ENCODE data around the gene TRIM37.

Gene TRIM37

GRCh38 chr17:59047616-59048015 lies 59.1 kb downstream of the TRIM37 start:
- no peak overlapping the region for H3K4me3 ChIP-seq (ENCODE audit: low read depth in 1 of 2, low read length in 2 of 2)
- no peaks in the 10 kb centered on the region for H3K9me3 ChIP-seq (ENCODE audit: control insufficient read depth in 1 of 2, low read length in 2 of 2)
- H3K27ac ChIP-seq (ENCODE audit: low read depth, low read length) = no peak overlapping the region
- no peaks in the 10 kb centered on the region for H3K27me3 ChIP-seq (ENCODE audit: control insufficient read depth in 1 of 2, insufficient read depth in 2 of 2, low read length in 2 of 2)
- H3K4me1 ChIP-seq (ENCODE audit: control insufficient read depth in 1 of 2, insufficient read depth in 2 of 2, low read length in 2 of 2) = no peaks in the 10 kb centered on the region
- H3K36me3 ChIP-seq (ENCODE audit: control insufficient read depth in 1 of 2, insufficient read depth in 2 of 2, low read length in 2 of 2) = peaks cover 13 to 25% of the 10 kb centered on the region in 2 donors
- no peak overlapping the region for H3K9ac ChIP-seq (ENCODE audit: low read depth in 1 of 2, low read length in 2 of 2)

GRCh38 chr17:59046192-59046591 lies 60.5 kb downstream of the TRIM37 start:
- Histone ChIP-seq H3K36me3 (ENCODE audit: control insufficient read depth in 1 of 2, insufficient read depth in 2 of 2, low read length in 2 of 2) (peaks cover 13 to 30% of the 10 kb centered on the region in 2 donors), H3K27ac (ENCODE audit: low read depth, low read length) (no peak overlapping the region), H3K4me3 (ENCODE audit: low read depth in 1 of 2, low read length in 2 of 2) (no peak overlapping the region), H3K27me3 (ENCODE audit: control insufficient read depth in 1 of 2, insufficient read depth in 2 of 2, low read length in 2 of 2) (no peaks in the 10 kb centered on the region), H3K9me3 (ENCODE audit: control insufficient read depth in 1 of 2, low read length in 2 of 2) (no peaks in the 10 kb centered on the region), H3K9ac (ENCODE audit: low read depth in 1 of 2, low read length in 2 of 2) (no peak overlapping the region), H3K4me1 (ENCODE audit: control insufficient read depth in 1 of 2, insufficient read depth in 2 of 2, low read length in 2 of 2) (no peaks in the 10 kb centered on the region)

GRCh38 chr17:59038734-59039133 lies 67.9 kb downstream of the TRIM37 start:
- no peaks in the 10 kb centered on the region for H3K27me3 ChIP-seq (ENCODE audit: control insufficient read depth in 1 of 2, insufficient read depth in 2 of 2, low read length in 2 of 2)
- H3K9ac ChIP-seq (ENCODE audit: low read depth in 1 of 2, low read length in 2 of 2) = no peak overlapping the region
- H3K4me1 ChIP-seq (ENCODE audit: control insufficient read depth in 1 of 2, insufficient read depth in 2 of 2, low read length in 2 of 2) = no peaks in the 10 kb centered on the region
- H3K4me3 ChIP-seq (ENCODE audit: low read depth in 1 of 2, low read length in 2 of 2) = no peak overlapping the region
- no peak overlapping the region for H3K27ac ChIP-seq (ENCODE audit: low read depth, low read length)
- H3K36me3 ChIP-seq (ENCODE audit: control insufficient read depth in 1 of 2, insufficient read depth in 2 of 2, low read length in 2 of 2) = peaks cover 19 to 35% of the 10 kb centered on the region in 2 donors
- H3K9me3 ChIP-seq (ENCODE audit: control insufficient read depth in 1 of 2, low read length in 2 of 2) = no peaks in the 10 kb centered on the region

GRCh38 chr17:59037960-59038359 lies 68.7 kb downstream of the TRIM37 start:
- Histone ChIP-seq H3K27me3 (ENCODE audit: control insufficient read depth in 1 of 2, insufficient read depth in 2 of 2, low read length in 2 of 2) (no peaks in the 10 kb centered on the region), H3K9me3 (ENCODE audit: control insufficient read depth in 1 of 2, low read length in 2 of 2) (no peaks in the 10 kb centered on the region), H3K9ac (ENCODE audit: low read depth in 1 of 2, low read length in 2 of 2) (no peak overlapping the region), H3K4me3 (ENCODE audit: low read depth in 1 of 2, low read length in 2 of 2) (no peak overlapping the region), H3K36me3 (ENCODE audit: control insufficient read depth in 1 of 2, insufficient read depth in 2 of 2, low read length in 2 of 2) (peaks cover 11 to 30% of the 10 kb centered on the region in 2 donors), H3K4me1 (ENCODE audit: control insufficient read depth in 1 of 2, insufficient read depth in 2 of 2, low read length in 2 of 2) (no peaks in the 10 kb centered on the region), H3K27ac (ENCODE audit: low read depth, low read length) (no peak overlapping the region)

GRCh38 chr17:59030811-59031210 lies 75.9 kb downstream of the TRIM37 start:
- no peak overlapping the region for H3K27ac ChIP-seq (ENCODE audit: low read depth, low read length)
- no peaks in the 10 kb centered on the region for H3K4me1 ChIP-seq (ENCODE audit: control insufficient read depth in 1 of 2, insufficient read depth in 2 of 2, low read length in 2 of 2)
- H3K36me3 ChIP-seq (ENCODE audit: control insufficient read depth in 1 of 2, insufficient read depth in 2 of 2, low read length in 2 of 2) = peaks cover 5% of the 10 kb centered on the region in 2 donors
- H3K9ac ChIP-seq (ENCODE audit: low read depth in 1 of 2, low read length in 2 of 2) = no peak overlapping the region
- H3K9me3 ChIP-seq (ENCODE audit: control insufficient read depth in 1 of 2, low read length in 2 of 2) = no peaks in the 10 kb centered on the region
- H3K4me3 ChIP-seq (ENCODE audit: low read depth in 1 of 2, low read length in 2 of 2) = no peak overlapping the region
- H3K27me3 ChIP-seq (ENCODE audit: control insufficient read depth in 1 of 2, insufficient read depth in 2 of 2, low read length in 2 of 2) = no peaks in the 10 kb centered on the region

- Histone ChIP-seq H3K4me3 (ENCODE audit: low read depth in 1 of 2, low read length in 2 of 2) (no peak overlapping the region), H3K27me3 (ENCODE audit: control insufficient read depth in 1 of 2, insufficient read depth in 2 of 2, low read length in 2 of 2) (no peaks in the 10 kb centered on the region), H3K27ac (ENCODE audit: low read depth, low read length) (no peak overlapping the region), H3K9ac (ENCODE audit: low read depth in 1 of 2, low read length in 2 of 2) (no peak overlapping the region), H3K4me1 (ENCODE audit: control insufficient read depth in 1 of 2, insufficient read depth in 2 of 2, low read length in 2 of 2) (no peaks in the 10 kb centered on the region), H3K36me3 (ENCODE audit: control insufficient read depth in 1 of 2, insufficient read depth in 2 of 2, low read length in 2 of 2) (peaks cover 3 to 5% of the 10 kb centered on the region in 2 donors), H3K9me3 (ENCODE audit: control insufficient read depth in 1 of 2, low read length in 2 of 2) (no peaks in the 10 kb centered on the region)
Observed at GRCh38 chr17:59028328-59028727, 78.4 kb downstream of the TRIM37 start.

DNA sequence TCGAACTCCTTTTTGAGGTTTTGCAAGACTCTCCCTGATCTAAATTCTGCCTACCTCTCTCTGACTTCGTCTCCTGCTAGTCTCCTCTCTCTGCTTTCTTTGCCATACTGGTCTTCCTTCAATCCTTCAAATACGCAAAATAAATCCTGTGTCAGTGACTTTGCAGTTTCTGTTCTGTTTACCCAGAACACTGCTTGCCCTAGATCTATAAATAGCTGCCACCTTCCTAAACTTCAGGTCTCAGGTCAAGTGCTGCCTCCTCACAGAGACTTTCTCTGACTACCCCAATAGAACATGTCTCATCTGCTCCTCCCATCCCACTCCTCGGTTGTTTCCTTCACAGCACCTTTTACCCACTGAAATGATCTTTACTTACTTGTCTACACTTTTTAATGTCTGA lies 78.9 kb downstream of the TRIM37 start:
- Histone ChIP-seq H3K27ac (ENCODE audit: low read depth, low read length) (no peak overlapping the region), H3K4me1 (ENCODE audit: control insufficient read depth in 1 of 2, insufficient read depth in 2 of 2, low read length in 2 of 2) (no peaks in the 10 kb centered on the region), H3K36me3 (ENCODE audit: control insufficient read depth in 1 of 2, insufficient read depth in 2 of 2, low read length in 2 of 2) (peaks cover 3 to 5% of the 10 kb centered on the region in 2 donors)

DNA sequence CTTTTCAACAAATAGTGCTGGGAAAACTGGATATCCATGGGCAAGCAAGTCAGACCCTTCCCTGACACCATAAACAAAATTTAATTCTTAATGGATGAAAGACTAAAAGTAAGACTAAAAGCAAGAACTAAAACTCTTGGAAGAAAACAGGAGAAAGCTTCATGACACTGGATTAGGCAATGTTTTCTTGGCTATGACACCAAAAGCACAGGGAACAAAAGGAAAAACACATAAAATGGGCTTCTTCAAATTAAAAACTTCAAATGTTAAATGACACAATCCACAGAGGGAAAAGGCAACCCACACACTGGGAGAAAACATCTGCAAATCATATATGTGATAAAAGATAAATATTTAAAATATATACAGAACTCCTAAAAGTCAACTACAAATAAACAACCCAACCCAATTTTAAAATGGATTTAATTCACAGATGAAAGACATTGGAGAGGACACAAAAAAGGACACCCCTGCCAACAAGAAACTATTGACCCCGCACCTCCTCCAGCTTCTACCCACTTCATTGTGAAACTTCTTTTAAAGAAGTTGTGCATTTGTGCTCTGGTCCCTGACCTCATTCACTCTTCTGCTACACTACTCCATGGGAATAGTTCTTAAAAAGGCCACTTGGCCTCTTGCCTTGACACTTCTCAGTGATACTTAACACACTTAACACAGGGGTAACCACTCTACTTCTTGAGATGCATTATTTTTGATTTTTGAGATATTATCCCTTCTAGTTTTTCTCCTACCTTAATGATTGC lies 80.3 kb downstream of the TRIM37 start:
- Histone ChIP-seq H3K9me3 (ENCODE audit: control insufficient read depth in 1 of 2, low read length in 2 of 2) (no peaks in the 10 kb centered on the region), H3K27ac (ENCODE audit: low read depth, low read length) (no peak overlapping the region), H3K9ac (ENCODE audit: low read depth in 1 of 2, low read length in 2 of 2) (no peak overlapping the region), H3K36me3 (ENCODE audit: control insufficient read depth in 1 of 2, insufficient read depth in 2 of 2, low read length in 2 of 2) (peaks cover 0 to 3% of the 10 kb centered on the region in 2 donors), H3K4me3 (ENCODE audit: low read depth in 1 of 2, low read length in 2 of 2) (no peak overlapping the region), H3K27me3 (ENCODE audit: control insufficient read depth in 1 of 2, insufficient read depth in 2 of 2, low read length in 2 of 2) (no peaks in the 10 kb centered on the region), H3K4me1 (ENCODE audit: control insufficient read depth in 1 of 2, insufficient read depth in 2 of 2, low read length in 2 of 2) (no peaks in the 10 kb centered on the region)

More for the DNA sequence above, 78.9 kb downstream of the TRIM37 start:
- H3K27me3 ChIP-seq (ENCODE audit: control insufficient read depth in 1 of 2, insufficient read depth in 2 of 2, low read length in 2 of 2) = no peaks in the 10 kb centered on the region
- H3K9ac ChIP-seq (ENCODE audit: low read depth in 1 of 2, low read length in 2 of 2) = no peak overlapping the region
- H3K9me3 ChIP-seq (ENCODE audit: control insufficient read depth in 1 of 2, low read length in 2 of 2) = no peaks in the 10 kb centered on the region
- H3K4me3 ChIP-seq (ENCODE audit: low read depth in 1 of 2, low read length in 2 of 2) = no peak overlapping the region

GRCh38 chr17:59024916-59025315 lies 81.8 kb downstream of the TRIM37 start:
- Histone ChIP-seq H3K9me3 (ENCODE audit: control insufficient read depth in 1 of 2, low read length in 2 of 2) (no peaks in the 10 kb centered on the region), H3K9ac (ENCODE audit: low read depth in 1 of 2, low read length in 2 of 2) (no peak overlapping the region), H3K27me3 (ENCODE audit: control insufficient read depth in 1 of 2, insufficient read depth in 2 of 2, low read length in 2 of 2) (no peaks in the 10 kb centered on the region), H3K36me3 (ENCODE audit: control insufficient read depth in 1 of 2, insufficient read depth in 2 of 2, low read length in 2 of 2) (peaks cover 0 to 3% of the 10 kb centered on the region in 2 donors), H3K27ac (ENCODE audit: low read depth, low read length) (no peak overlapping the region), H3K4me3 (ENCODE audit: low read depth in 1 of 2, low read length in 2 of 2) (no peak overlapping the region), H3K4me1 (ENCODE audit: control insufficient read depth in 1 of 2, insufficient read depth in 2 of 2, low read length in 2 of 2) (no peaks in the 10 kb centered on the region)

DNA sequence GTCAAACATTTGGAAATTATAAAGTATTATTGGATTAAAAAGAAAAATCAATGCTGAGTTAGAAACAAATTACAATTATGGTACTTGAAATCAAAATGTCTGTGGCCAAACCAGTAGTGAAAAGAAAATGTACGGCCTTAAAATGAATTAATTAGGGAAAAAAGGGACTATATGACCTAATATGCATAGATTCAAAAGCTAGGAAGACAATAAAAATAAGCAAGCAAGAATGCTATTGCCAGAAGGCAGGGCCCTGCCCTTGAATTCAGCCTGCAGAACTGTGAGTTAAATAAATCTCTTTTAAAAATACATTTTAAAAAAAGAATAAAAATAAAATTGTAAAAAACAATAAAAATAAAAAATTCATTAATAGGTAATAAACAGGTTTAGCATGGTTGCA lies 88.7 kb downstream of the TRIM37 start:
- Histone ChIP-seq H3K27me3 (ENCODE audit: control insufficient read depth in 1 of 2, insufficient read depth in 2 of 2, low read length in 2 of 2) (no peaks in the 10 kb centered on the region), H3K4me3 (ENCODE audit: low read depth in 1 of 2, low read length in 2 of 2) (no peak overlapping the region), H3K4me1 (ENCODE audit: control insufficient read depth in 1 of 2, insufficient read depth in 2 of 2, low read length in 2 of 2) (no peaks in the 10 kb centered on the region), H3K9me3 (ENCODE audit: control insufficient read depth in 1 of 2, low read length in 2 of 2) (no peaks in the 10 kb centered on the region), H3K27ac (ENCODE audit: low read depth, low read length) (no peak overlapping the region), H3K9ac (ENCODE audit: low read depth in 1 of 2, low read length in 2 of 2) (no peak overlapping the region), H3K36me3 (ENCODE audit: control insufficient read depth in 1 of 2, insufficient read depth in 2 of 2, low read length in 2 of 2) (peaks cover 0 to 8% of the 10 kb centered on the region in 2 donors)

All from duodenal mucosa (tissue), 2 donors.